GM12864 (cell line): Measurements from ENCODE around the gene AMPH.

ENCODE experiments used
- DNase-seq: peaks from one replicate; pipeline ENCODE4 v3.0.0-alpha.2; 2011; ENCODE audit warnings: low read depth
- H3K4me3 ChIP-seq: 2 replicates; pipeline ENCODE4 v1.5.1; 2011; ENCODE audit warnings: mild to moderate bottlenecking, low read depth, low read length, control low read depth
- TF ChIP-seq, protein P1 (sequence below): IDR thresholded peaks from 2 replicates; pipeline ENCODE4 v1.5.1; 2011; ENCODE audit warnings: low read depth, mild to moderate bottlenecking, moderate library complexity, low read length, control low read depth, inconsistent platforms; ENCODE audit errors: missing control alignments

AMPH gene

DNA sequence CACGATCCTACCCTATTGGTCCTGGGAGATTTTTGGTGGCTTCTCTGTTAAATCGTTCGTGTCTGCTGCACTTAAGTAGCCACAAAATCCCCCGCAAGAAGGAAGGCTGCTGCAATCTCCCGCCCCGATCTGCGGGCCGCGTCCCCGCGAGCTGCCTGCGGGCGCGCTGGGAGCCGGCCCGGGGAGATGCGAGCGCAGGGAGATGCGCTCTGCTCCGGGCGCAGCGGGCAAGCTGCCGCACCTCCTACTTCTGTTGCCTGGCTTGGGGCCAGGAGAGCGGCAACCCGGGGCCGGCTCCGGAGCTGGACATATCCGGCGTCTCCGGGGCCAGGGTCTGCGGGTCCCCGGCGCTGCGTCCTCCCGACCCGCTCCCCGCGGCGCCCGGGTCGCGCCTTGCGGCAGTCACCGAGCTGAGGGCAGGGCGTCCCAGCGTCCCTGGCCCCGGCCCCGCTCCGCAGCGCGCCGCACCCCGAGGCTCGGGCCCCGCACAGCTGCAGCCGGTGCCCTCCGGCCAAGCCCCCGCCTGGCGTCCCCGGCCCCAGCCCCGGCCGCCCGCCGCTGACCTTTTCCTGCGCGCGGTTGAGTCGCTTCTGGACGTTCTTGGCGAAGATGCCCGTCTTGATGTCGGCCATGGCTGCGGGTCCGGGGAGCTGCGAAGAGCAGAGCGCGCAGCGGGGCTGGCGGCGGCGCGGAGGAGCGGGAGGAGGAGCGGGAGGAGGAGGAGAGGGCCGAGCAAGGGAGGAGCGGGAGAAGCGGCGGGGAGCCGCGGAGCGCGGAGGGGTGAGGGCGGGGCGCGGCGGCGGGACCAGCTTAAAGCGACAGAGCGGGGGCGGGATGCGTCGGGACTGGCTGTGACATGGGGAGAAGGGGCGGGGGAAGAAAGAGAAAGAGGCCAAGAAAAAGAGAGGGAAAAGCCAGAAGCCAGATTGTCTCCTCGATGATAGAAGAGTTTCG, at the start of gene AMPH:
Gene AMPH, minus strand, starts transcription at position 654 of the 954 bp plus-strand sequence. Its CDS starts 22 bp downstream, at position 632.
- H3K4me3 ChIP-seq: no peak within 1 kb of the TSS
- DNase-seq: no peak
- TF ChIP-seq, protein P1, sequence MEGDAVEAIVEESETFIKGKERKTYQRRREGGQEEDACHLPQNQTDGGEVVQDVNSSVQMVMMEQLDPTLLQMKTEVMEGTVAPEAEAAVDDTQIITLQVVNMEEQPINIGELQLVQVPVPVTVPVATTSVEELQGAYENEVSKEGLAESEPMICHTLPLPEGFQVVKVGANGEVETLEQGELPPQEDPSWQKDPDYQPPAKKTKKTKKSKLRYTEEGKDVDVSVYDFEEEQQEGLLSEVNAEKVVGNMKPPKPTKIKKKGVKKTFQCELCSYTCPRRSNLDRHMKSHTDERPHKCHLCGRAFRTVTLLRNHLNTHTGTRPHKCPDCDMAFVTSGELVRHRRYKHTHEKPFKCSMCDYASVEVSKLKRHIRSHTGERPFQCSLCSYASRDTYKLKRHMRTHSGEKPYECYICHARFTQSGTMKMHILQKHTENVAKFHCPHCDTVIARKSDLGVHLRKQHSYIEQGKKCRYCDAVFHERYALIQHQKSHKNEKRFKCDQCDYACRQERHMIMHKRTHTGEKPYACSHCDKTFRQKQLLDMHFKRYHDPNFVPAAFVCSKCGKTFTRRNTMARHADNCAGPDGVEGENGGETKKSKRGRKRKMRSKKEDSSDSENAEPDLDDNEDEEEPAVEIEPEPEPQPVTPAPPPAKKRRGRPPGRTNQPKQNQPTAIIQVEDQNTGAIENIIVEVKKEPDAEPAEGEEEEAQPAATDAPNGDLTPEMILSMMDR: no peak

DNA sequence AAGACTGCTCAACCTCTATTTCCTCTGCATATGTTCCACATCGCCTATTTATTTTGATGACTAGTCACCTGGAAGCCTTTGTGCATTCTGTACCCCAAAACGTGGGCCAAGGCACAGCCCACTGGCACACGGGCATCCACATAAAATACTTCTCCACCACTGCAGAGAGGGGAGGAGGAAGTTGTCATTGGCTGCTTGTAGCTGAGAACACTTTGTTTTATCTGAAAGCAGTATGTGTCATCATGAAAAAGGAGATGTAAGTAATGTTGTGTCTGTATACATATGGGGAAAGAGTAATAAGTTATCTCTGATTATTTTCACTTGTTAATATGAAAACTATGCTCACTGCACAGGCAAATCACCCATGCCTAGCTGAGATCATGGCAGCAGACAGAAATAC, 48.2 kb upstream of the AMPH start:
- DNase-seq: no peak
- TF ChIP-seq, protein P1: no peak
- no peak overlapping the region for H3K4me3 ChIP-seq

DNA sequence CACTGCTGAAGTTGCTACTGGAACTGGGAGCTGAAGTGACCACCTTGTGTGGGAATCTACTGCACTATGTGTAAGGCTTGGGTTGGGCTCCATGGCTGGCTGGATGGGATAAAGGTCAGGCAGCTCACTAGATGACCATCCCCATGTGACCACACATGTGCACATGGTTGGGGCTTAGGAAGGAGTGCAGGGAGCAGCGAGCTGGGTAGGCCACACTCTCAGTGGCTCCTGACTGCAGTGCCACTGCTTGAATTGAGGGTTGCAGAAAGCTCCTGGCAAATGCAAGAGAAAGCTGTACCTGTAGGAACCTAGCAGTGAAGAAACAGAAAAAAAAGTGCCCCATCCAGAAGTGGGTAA, 47.5 kb upstream of the AMPH start:
- DNase-seq: no peak
- H3K4me3 ChIP-seq: no peak overlapping the region

DNA sequence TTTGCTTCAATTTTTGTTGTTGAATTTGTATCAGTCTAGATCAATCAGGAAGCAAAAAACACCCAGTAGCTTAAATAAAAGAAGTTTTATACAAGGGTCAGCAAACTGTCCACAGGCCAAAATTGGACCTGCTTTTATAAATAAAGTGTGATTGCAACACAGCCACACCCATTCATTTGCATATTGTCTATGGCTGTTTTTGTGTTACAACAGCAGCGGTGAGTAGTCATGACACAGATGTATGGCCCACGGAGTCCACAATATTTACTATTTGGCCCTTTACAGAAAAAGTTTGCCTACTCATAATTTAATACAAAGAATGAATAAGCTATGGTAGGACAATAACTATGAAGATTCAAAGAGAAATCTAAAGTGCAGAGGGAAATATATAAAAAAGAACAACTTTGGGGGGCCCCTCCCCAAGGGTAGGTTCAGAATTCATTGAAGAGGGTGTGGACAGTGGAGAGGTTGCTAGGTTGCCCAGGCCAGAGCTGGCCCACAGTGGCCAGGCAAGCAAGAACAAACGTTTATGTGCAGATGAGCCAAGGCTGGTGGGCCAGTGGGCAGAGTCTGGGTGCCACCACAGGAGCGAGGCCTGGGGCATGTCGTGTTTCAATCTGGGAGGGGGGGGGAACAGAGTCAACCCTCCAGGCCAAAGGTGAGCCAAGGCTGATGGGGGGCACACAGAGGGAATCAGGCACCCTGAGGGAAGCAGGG, 47.0 kb upstream of the AMPH start:
- TF ChIP-seq, protein P1: no peak
- DNase-seq: no peak
- H3K4me3 ChIP-seq: no peak overlapping the region

More for the DNA sequence above, 47.5 kb upstream of the AMPH start:
- TF ChIP-seq, protein P1: no peak

DNA sequence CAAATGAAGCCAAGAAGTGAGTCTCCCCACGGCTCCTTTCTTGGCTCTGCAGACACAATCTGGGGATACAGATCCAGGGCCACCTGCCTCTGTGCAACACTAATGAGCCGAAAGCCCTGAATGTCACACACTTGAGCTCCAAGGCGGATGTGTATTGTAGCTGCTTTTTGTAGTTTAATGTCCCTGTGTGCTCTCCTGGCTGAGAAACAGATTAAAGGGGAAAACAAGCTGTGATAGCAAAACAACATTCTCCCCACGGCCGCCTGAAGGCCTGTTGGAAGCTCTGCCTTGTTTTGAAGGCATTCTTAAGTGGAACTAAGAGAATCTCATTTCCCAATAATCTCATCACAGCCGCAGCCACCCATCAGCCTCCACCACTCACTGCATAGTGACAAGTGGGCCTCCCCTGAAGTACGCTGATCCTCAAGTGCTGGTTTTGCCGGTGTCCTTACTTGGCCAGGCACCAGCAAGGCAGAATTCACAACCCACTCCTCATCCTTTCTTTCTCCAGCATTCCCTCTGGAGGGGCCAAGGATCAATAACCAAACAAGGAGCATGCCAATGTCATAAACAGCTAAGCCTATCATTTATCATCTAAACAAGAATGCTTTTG, 44.4 kb upstream of the AMPH start:
- TF ChIP-seq, protein P1: no peak
- no peak for DNase-seq
- H3K4me3 ChIP-seq: no peak overlapping the region

DNA sequence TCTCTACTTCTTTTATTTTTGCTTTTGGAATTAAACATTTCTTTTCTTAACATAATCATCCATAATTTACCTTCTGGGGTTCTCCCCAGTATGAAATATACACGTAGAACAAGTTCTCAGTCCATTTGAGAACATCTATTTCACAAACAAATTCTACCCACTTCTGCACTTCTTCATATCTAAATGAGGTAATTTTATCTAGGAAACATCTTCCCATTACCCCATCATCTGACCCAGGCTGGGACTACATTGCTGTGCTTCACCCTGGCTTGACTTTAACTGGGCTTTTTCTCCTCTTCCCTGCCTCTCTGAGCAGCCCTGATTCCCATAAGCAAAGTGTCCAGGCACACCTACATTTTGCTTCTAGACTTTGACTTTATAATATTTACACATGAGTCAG, 43.3 kb upstream of the AMPH start:
- TF ChIP-seq, protein P1: no peak
- no peak overlapping the region for H3K4me3 ChIP-seq
- DNase-seq: no peak
